Peyer's patch (tissue), 4 donors: ENCODE data around the gene CACNA1B. TPM values are rescaled to one million over a fixed set of nuclear protein-coding genes. Genes with fewer than 3 reads are reported as not detected.

ENCODE experiments used
- DNase-seq, 3 donors: peaks; one replicate each; pipeline ENCODE4 v3.0.0-alpha.2; 2017 to 2019
- H3K27ac ChIP-seq, 4 donors: fragments of 200-600 bp; sonication (generic); one replicate each; pipeline ENCODE4 v1.5.1; 2016 to 2019
- H3K27me3 ChIP-seq, 2 donors: fragments of 200-600 bp; sonication (generic); one replicate each; pipeline ENCODE4 v1.5.1; 2019
- H3K36me3 ChIP-seq, 3 donors: fragments of 200-600 bp; sonication (generic); one replicate each; pipeline ENCODE4 v1.5.1; 2016 to 2019
- H3K4me1 ChIP-seq, 4 donors: fragments of 200-600 bp; sonication (generic); one replicate each; pipeline ENCODE4 v1.5.1; 2016 to 2019
- H3K4me3 ChIP-seq, 4 donors: fragments of 200-600 bp; sonication (generic); 1 replicate in 3 of 4; 2 replicates in 1 of 4; pipeline ENCODE4 v1.5.1; 2016 to 2019; ENCODE audit warnings: mild to moderate bottlenecking in 1 of 4
- H3K9me3 ChIP-seq, 4 donors: fragments of 200-600 bp; sonication (generic); one replicate each; pipeline ENCODE4 v1.5.1; 2016 to 2019; ENCODE audit warnings: mild to moderate bottlenecking in 1 of 4
- POLR2A ChIP-seq, 2 donors: fragments of 450-650 bp; IDR thresholded peaks; one replicate each; pipeline ENCODE4 v1.5.1; 2017; ENCODE audit warnings: antibody characterized with exemption in 2 of 2, mild to moderate bottlenecking in 2 of 2, moderate library complexity in 2 of 2
- total RNA-seq, 4 donors: library from RNA; depleted of rRNA; stranded (reverse); fragments of >200 nt; gene quantifications; one replicate each; pipeline ENCODE4 v1.1.0, GENCODE V29; 2016
- TF ChIP-seq, protein P1 (sequence below), 6 experiments: fragments of 450-650 bp in 4 of 6; fragments of 200-600 bp in 2 of 6; sonication (generic) in 1 of 6; IDR thresholded peaks; one replicate each; pipeline ENCODE4 v1.5.1; 2017 to 2019; ENCODE audit warnings: antibody characterized with exemption in 6 of 6, mild to moderate bottlenecking in 3 of 6, moderate library complexity in 1 of 6

The CACNA1B gene
- total RNA-seq, 4 donors from 2014 or later: 0.13 to 0.83 (median 0.38) TPM; not detected in 1

DNA sequence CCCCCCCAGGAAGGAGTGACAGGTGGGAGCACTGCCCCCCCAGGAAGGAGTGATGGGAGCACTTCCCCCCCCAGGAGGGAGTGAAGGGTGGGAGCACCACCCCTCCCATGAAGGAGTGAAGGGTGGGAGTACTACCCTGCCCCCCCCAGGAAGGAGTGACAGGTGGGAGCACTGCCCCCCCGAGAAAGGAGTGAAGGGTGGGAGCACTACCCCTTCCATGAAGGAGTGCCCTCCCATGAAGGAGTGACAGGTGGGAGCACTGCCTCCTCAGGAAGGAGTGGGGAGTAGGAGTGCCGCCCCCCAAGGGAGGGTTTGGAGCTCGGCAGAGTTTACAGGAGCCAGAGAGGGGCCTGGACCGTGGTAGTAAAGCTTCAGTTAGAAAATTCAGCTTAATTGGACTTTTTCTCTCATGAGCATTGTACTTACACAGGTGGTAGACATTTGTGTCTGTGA lies 100.7 kb downstream of the CACNA1B start:
- TF ChIP-seq, protein P1, sequence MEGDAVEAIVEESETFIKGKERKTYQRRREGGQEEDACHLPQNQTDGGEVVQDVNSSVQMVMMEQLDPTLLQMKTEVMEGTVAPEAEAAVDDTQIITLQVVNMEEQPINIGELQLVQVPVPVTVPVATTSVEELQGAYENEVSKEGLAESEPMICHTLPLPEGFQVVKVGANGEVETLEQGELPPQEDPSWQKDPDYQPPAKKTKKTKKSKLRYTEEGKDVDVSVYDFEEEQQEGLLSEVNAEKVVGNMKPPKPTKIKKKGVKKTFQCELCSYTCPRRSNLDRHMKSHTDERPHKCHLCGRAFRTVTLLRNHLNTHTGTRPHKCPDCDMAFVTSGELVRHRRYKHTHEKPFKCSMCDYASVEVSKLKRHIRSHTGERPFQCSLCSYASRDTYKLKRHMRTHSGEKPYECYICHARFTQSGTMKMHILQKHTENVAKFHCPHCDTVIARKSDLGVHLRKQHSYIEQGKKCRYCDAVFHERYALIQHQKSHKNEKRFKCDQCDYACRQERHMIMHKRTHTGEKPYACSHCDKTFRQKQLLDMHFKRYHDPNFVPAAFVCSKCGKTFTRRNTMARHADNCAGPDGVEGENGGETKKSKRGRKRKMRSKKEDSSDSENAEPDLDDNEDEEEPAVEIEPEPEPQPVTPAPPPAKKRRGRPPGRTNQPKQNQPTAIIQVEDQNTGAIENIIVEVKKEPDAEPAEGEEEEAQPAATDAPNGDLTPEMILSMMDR (IDR thresholded peaks at IDR 0.05): no peak
- TF ChIP-seq POLR2A (IDR thresholded peaks at IDR 0.05): no peak
- Histone ChIP-seq H3K4me3 (no peak overlapping the region), H3K27me3 (no peaks in the 10 kb centered on the region), H3K4me1 (no peaks in the 10 kb centered on the region), H3K9me3 (no peaks in the 10 kb centered on the region), H3K36me3 (no peaks in the 10 kb centered on the region), H3K27ac (no peak overlapping the region)
- no peak for DNase-seq

GRCh38 chr9:137982200-137982599 lies 104.6 kb downstream of the CACNA1B start:
- DNase-seq: no peak

GRCh38 chr9:137984005-137984404 lies 106.4 kb downstream of the CACNA1B start:
- H3K27ac ChIP-seq: no peak overlapping the region
- H3K4me3 ChIP-seq: no peak overlapping the region
- no peak for TF ChIP-seq POLR2A (IDR thresholded peaks at IDR 0.05)
- TF ChIP-seq, protein P1 (IDR thresholded peaks at IDR 0.05): no peak
- H3K9me3 ChIP-seq: no peaks in the 10 kb centered on the region
- DNase-seq: peak in 2 of 3 donors; percentile 28 to 39
- no peaks in the 10 kb centered on the region for H3K36me3 ChIP-seq
- no peaks in the 10 kb centered on the region for H3K4me1 ChIP-seq
- no peaks in the 10 kb centered on the region for H3K27me3 ChIP-seq

More at GRCh38 chr9:137982200-137982599, 104.6 kb downstream of the CACNA1B start:
- no peak for TF ChIP-seq POLR2A (IDR thresholded peaks at IDR 0.05)
- TF ChIP-seq, protein P1 (IDR thresholded peaks at IDR 0.05): no peak
- Histone ChIP-seq H3K27ac (no peak overlapping the region), H3K9me3 (no peaks in the 10 kb centered on the region), H3K27me3 (no peaks in the 10 kb centered on the region), H3K4me1 (no peaks in the 10 kb centered on the region), H3K36me3 (no peaks in the 10 kb centered on the region), H3K4me3 (no peak overlapping the region)

- TF ChIP-seq, protein P1 (IDR thresholded peaks at IDR 0.05): no peak
Observed at GRCh38 chr9:137984520-137985257, 107.1 kb downstream of the CACNA1B start.

GRCh38 chr9:137985637-137986071 lies 108.1 kb downstream of the CACNA1B start:
- Histone ChIP-seq H3K27ac (no peak overlapping the region), H3K9me3 (no peaks in the 10 kb centered on the region), H3K4me3 (no peak overlapping the region), H3K36me3 (no peaks in the 10 kb centered on the region), H3K4me1 (no peaks in the 10 kb centered on the region), H3K27me3 (no peaks in the 10 kb centered on the region)
- DNase-seq: peak in 2 of 3 donors; percentile 23 to 41
- TF ChIP-seq, protein P1 (IDR thresholded peaks at IDR 0.05): no peak
- no peak for TF ChIP-seq POLR2A (IDR thresholded peaks at IDR 0.05)

More at GRCh38 chr9:137984520-137985257, 107.1 kb downstream of the CACNA1B start:
- H3K27me3 ChIP-seq: no peaks in the 10 kb centered on the region
- no peak overlapping the region for H3K4me3 ChIP-seq
- no peak overlapping the region for H3K27ac ChIP-seq
- peak in 1 of 3 donors; percentile 31 for DNase-seq
- H3K4me1 ChIP-seq: no peaks in the 10 kb centered on the region
- no peaks in the 10 kb centered on the region for H3K9me3 ChIP-seq
- no peaks in the 10 kb centered on the region for H3K36me3 ChIP-seq
